ENCODE data around the gene ANKRD60. TPM values are rescaled to one million over a fixed set of nuclear protein-coding genes. Genes with fewer than 3 reads are reported as not detected.

Gene ANKRD60
- total RNA-seq, 4 donors from 2014 or later, result not detected

- ATAC-seq (no peak), DNase-seq (no peak)
- no peak for TF ChIP-seq CTCF (IDR thresholded peaks at IDR 0.05 in 4 of 5, conservative IDR thresholded peaks at IDR 0.05 in 1 of 5)
- TF ChIP-seq POLR2A (IDR thresholded peaks at IDR 0.05), result no peak
- intact Hi-C loops (cut with DNase I; ENCODE audit: low total_unique reads), result no loop called here
- no peaks in the 10 kb centered on the region for H3K4me1 ChIP-seq
- peaks cover 0 to 7% of the 10 kb centered on the region in 2 donors for H3K36me3 ChIP-seq
- no peak overlapping the region for H3K4me3 ChIP-seq
- in situ Hi-C loops (cut with MboI; ENCODE audit: low sequenced_read_pairs in 4 of 4), result loop anchor here in 3 of 4 donors (10.0 to 25.0 kb wide), 5 partner anchors 206 to 624 kb away; partner anchors contain the start of genes NPEPL1 (in 2 of the 3), GNAS (in 1 of the 3) and GNAS-AS1 (in 1 of the 3)
- H3K27ac ChIP-seq, result no peak overlapping the region
- no peaks in the 10 kb centered on the region for H3K27me3 ChIP-seq
- no peaks in the 10 kb centered on the region for H3K9me3 ChIP-seq
These were observed 10.0 kb upstream of the ANKRD60 start for GRCh38 chr20:58238490-58238889.

DNA sequence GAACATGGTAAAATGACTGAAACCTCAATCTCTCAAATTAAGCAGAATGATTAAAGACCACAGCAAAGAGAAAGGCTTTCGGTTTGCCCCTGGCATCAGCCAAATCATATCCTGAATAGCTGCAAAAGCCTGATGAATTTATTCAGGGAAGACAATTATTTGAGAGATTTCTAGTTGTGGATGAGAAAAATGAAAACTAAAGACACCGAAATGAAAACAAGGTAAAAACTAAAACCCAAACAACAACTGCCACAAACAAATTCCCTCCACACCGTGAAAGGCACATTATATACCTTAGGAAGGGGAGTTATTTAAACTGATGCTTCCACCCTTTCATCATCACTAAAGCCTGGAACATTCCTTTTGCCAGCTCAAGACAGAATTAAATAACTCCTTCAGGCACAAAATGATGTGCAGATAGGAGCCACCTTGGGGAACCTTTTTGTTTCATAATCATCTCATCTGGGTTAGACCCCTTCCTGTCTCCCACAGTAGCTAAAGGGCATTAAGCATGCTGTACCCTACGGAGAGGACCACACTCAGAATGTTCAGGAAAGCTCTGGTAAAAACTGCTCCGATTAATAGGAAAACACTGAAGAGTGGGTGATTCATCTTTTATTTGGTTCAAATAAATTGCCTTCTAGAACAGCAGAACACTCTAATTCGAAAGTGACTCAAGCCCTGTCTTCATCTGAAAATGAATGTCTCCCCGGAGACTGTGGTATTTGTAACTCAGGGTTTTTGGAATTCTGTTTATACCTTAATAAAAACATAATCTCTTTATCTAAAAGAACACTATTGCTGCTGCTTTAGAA, 9.1 kb upstream of the ANKRD60 start:
- H3K27ac ChIP-seq, result peak overlapping the region in 1 of 4 donors; percentile 5
- no peaks in the 10 kb centered on the region for H3K27me3 ChIP-seq
- intact Hi-C loops (cut with DNase I; ENCODE audit: low total_unique reads), result loop anchor here (1.0 to 2.0 kb wide), 3 partner anchors 210 to 455 kb away; partner anchors contain the start of genes NPEPL1 and STX16
- H3K4me1 ChIP-seq, result no peaks in the 10 kb centered on the region
- no peaks in the 10 kb centered on the region for H3K36me3 ChIP-seq
- H3K4me3 ChIP-seq, result peak overlapping the region in 1 of 4 donors; percentile 55
- in situ Hi-C loops (cut with MboI; ENCODE audit: low sequenced_read_pairs in 4 of 4), result loop anchor here in 3 of 4 donors (10.0 to 25.0 kb wide), 5 partner anchors 207 to 625 kb away; partner anchors contain the start of genes NPEPL1 (in 2 of the 3), GNAS (in 1 of the 3) and GNAS-AS1 (in 1 of the 3)
- no peaks in the 10 kb centered on the region for H3K9me3 ChIP-seq
- TF ChIP-seq POLR2A (IDR thresholded peaks at IDR 0.05) (no peak), CTCF (IDR thresholded peaks at IDR 0.05 in 4 of 5, conservative IDR thresholded peaks at IDR 0.05 in 1 of 5) (peak in 2 of 5 experiments; percentile 4 to 28)
- ATAC-seq, result peak in 1 of 2 donors; percentile 52
- no peak for DNase-seq

GRCh38 chr20:58236612-58237317, 8.3 kb upstream of the ANKRD60 start:
- in situ Hi-C loops (cut with MboI; ENCODE audit: low sequenced_read_pairs in 4 of 4) (loop anchor here in 3 of 4 donors (10.0 to 25.0 kb wide), 5 partner anchors 208 to 626 kb away; partner anchors contain the start of genes NPEPL1 (in 2 of the 3), GNAS (in 1 of the 3) and GNAS-AS1 (in 1 of the 3)), intact Hi-C loops (cut with DNase I; ENCODE audit: low total_unique reads) (loop anchor here (1.0 to 2.0 kb wide), 3 partner anchors 211 to 456 kb away; partner anchors contain the start of genes NPEPL1 and STX16)
- Histone ChIP-seq H3K4me3 (peak overlapping the region; percentile 38 to 60 (median 50)), H3K4me1 (no peaks in the 10 kb centered on the region), H3K27me3 (no peaks in the 10 kb centered on the region), H3K27ac (no peak overlapping the region), H3K36me3 (no peaks in the 10 kb centered on the region), H3K9me3 (no peaks in the 10 kb centered on the region)
- DNase-seq (peak; percentile 32 to 46), ATAC-seq (peak; percentile 66 to 84)
- peak; percentile 84 to 98 (median 92) for TF ChIP-seq CTCF (IDR thresholded peaks at IDR 0.05 in 4 of 5, conservative IDR thresholded peaks at IDR 0.05 in 1 of 5)
- TF ChIP-seq POLR2A (IDR thresholded peaks at IDR 0.05), result no peak

- no peaks in the 10 kb centered on the region for H3K9me3 ChIP-seq
- H3K36me3 ChIP-seq, result no peaks in the 10 kb centered on the region
- no peak overlapping the region for H3K4me3 ChIP-seq
- no peak for ATAC-seq
- TF ChIP-seq POLR2A (IDR thresholded peaks at IDR 0.05) (no peak), CTCF (IDR thresholded peaks at IDR 0.05 in 4 of 5, conservative IDR thresholded peaks at IDR 0.05 in 1 of 5) (no peak)
- peaks cover 0 to 5% (median 0%) of the 10 kb centered on the region in 3 donors for H3K27me3 ChIP-seq
- H3K4me1 ChIP-seq, result no peaks in the 10 kb centered on the region
- in situ Hi-C loops (cut with MboI; ENCODE audit: low sequenced_read_pairs in 4 of 4) (loop anchor here in 3 of 4 donors (10.0 to 25.0 kb wide), 5 partner anchors 210 to 627 kb away; partner anchors contain the start of genes NPEPL1 (in 2 of the 3), GNAS (in 1 of the 3) and GNAS-AS1 (in 1 of the 3)), intact Hi-C loops (cut with DNase I; ENCODE audit: low total_unique reads) (no loop called here)
- no peak overlapping the region for H3K27ac ChIP-seq
- DNase-seq, result no peak
These were observed 6.6 kb upstream of the ANKRD60 start for GRCh38 chr20:58235010-58235409.
